ENCODE results near the gene OR6C75. TPM values are rescaled to one million over a fixed set of nuclear protein-coding genes. Genes with fewer than 3 reads are reported as not detected.
"Not testable (repeated sequence)": the region's sequence is repeated elsewhere in the genome, so short reads cannot be mapped to it uniquely, and the experiment has no call there.

OR6C75 gene
- total RNA-seq, 1 experiment from 2014 or later: not detected

GRCh38 chr12:55413498-55414388 lies 51.0 kb downstream of the OR6C75 start:
- H3K18ac ChIP-seq (ENCODE audit: insufficient read length, low read depth, low read length); H3K79me1 ChIP-seq (ENCODE audit: insufficient read depth, low read depth, low read length, poor library complexity, severe bottlenecking); H3K9me3 ChIP-seq (ENCODE audit: control insufficient read depth, low read depth, low read length); H3K27me3 ChIP-seq (ENCODE audit: insufficient read depth, low read length); H3K27me3 Mint-ChIP-seq (ENCODE audit: low read depth); H3T11ph ChIP-seq (ENCODE audit: low read length); H3K4me3 Mint-ChIP-seq; H3K4me1 ChIP-seq (ENCODE audit: insufficient read depth, low read length); H2BK20ac ChIP-seq (ENCODE audit: low read depth, low read length, poor library complexity, severe bottlenecking); H4K20me1 ChIP-seq (ENCODE audit: control insufficient read depth, insufficient read depth, insufficient read length); H3K9me3 Mint-ChIP-seq; H3K23me2 ChIP-seq (ENCODE audit: insufficient read length, low read depth, low read length, poor library complexity, severe bottlenecking); H3K36me3 Mint-ChIP-seq (ENCODE audit: insufficient read depth in 1 of 3, low read depth in 3 of 3); H2AK5ac ChIP-seq (ENCODE audit: insufficient read length, low read length); H2BK5ac ChIP-seq (ENCODE audit: insufficient read length, low read length); H2BK120ac ChIP-seq (ENCODE audit: low read depth, low read length, poor library complexity, severe bottlenecking); H2AFZ ChIP-seq (ENCODE audit: low read length); H3K79me2 ChIP-seq (ENCODE audit: insufficient read depth, low read length); H4K5ac ChIP-seq (ENCODE audit: insufficient read length, low read depth, low read length); H3K14ac ChIP-seq (ENCODE audit: insufficient read depth, low read length); H3K4me1 Mint-ChIP-seq; H4K8ac ChIP-seq (replicated peaks; ENCODE audit: insufficient read length, low read depth, low read length); H3K27ac ChIP-seq (ENCODE audit: insufficient read length, low read depth, low read length); H3K9ac ChIP-seq (ENCODE audit: extremely low read depth, insufficient read length, low read length); H3K56ac ChIP-seq (ENCODE audit: insufficient read length, low read depth, low read length); H4K91ac ChIP-seq (ENCODE audit: insufficient read length, low read depth, low read length); H3K4me2 ChIP-seq (ENCODE audit: insufficient read depth, insufficient read length, low read length); H2BK12ac ChIP-seq (ENCODE audit: insufficient read length, low read depth, low read length); H2BK15ac ChIP-seq (ENCODE audit: low read depth, low read length); H3K4ac ChIP-seq (ENCODE audit: low read depth, low read length); H3K23ac ChIP-seq (ENCODE audit: insufficient read length, low read depth, low read length): not testable (repeated sequence)
- TF ChIP-seq CTCF (conservative IDR thresholded peaks at IDR 0.05): 0 out of 3 replicates have a peak, but pooled peaks have one; percentile 12
- peak; percentile 35 for DNase-seq
- WGBS (ENCODE audit: extremely low coverage, insufficient read length, low lambda C conversion rate): no CpG with 5 or more reads among the region's 6 CpGs
- peak overlapping the region in 1 of 3 experiments; percentile 65; a peak in 1 of 7 replicates for H3K27ac Mint-ChIP-seq

GRCh38 chr12:55414396-55414823 lies 51.6 kb downstream of the OR6C75 start:
- not testable (repeated sequence) for H2AFZ ChIP-seq (ENCODE audit: low read length); H3K23me2 ChIP-seq (ENCODE audit: insufficient read length, low read depth, low read length, poor library complexity, severe bottlenecking); H2BK20ac ChIP-seq (ENCODE audit: low read depth, low read length, poor library complexity, severe bottlenecking); H4K20me1 ChIP-seq (ENCODE audit: control insufficient read depth, insufficient read depth, insufficient read length); H3K23ac ChIP-seq (ENCODE audit: insufficient read length, low read depth, low read length); H3K9me3 Mint-ChIP-seq; H3K56ac ChIP-seq (ENCODE audit: insufficient read length, low read depth, low read length); H3K4me1 ChIP-seq (ENCODE audit: insufficient read depth, low read length); H3K36me3 Mint-ChIP-seq (ENCODE audit: insufficient read depth in 1 of 3, low read depth in 3 of 3); H4K8ac ChIP-seq (replicated peaks; ENCODE audit: insufficient read length, low read depth, low read length); H3K14ac ChIP-seq (ENCODE audit: insufficient read depth, low read length); H3K9ac ChIP-seq (ENCODE audit: extremely low read depth, insufficient read length, low read length); H3K27me3 Mint-ChIP-seq (ENCODE audit: low read depth); H2BK120ac ChIP-seq (ENCODE audit: low read depth, low read length, poor library complexity, severe bottlenecking); H3K79me2 ChIP-seq (ENCODE audit: insufficient read depth, low read length); H3K79me1 ChIP-seq (ENCODE audit: insufficient read depth, low read depth, low read length, poor library complexity, severe bottlenecking); H3K4me1 Mint-ChIP-seq; H3K9me3 ChIP-seq (ENCODE audit: control insufficient read depth, low read depth, low read length); H3K4me2 ChIP-seq (ENCODE audit: insufficient read depth, insufficient read length, low read length); H4K5ac ChIP-seq (ENCODE audit: insufficient read length, low read depth, low read length); H3K27ac ChIP-seq (ENCODE audit: insufficient read length, low read depth, low read length); H3K27me3 ChIP-seq (ENCODE audit: insufficient read depth, low read length); H3K18ac ChIP-seq (ENCODE audit: insufficient read length, low read depth, low read length); H3T11ph ChIP-seq (ENCODE audit: low read length); H2AK5ac ChIP-seq (ENCODE audit: insufficient read length, low read length); H3K4ac ChIP-seq (ENCODE audit: low read depth, low read length); H2BK15ac ChIP-seq (ENCODE audit: low read depth, low read length); H4K91ac ChIP-seq (ENCODE audit: insufficient read length, low read depth, low read length); H2BK12ac ChIP-seq (ENCODE audit: insufficient read length, low read depth, low read length); H2BK5ac ChIP-seq (ENCODE audit: insufficient read length, low read length)
- WGBS (ENCODE audit: extremely low coverage, insufficient read length, low lambda C conversion rate): no CpG with 5 or more reads among the region's 11 CpGs
- Mint-ChIP-seq H3K27ac (0 out of 7 replicates have a peak overlapping the region, but pooled peaks of 1 of the 3 experiments have one; percentile 65), H3K4me3 (peak overlapping the region in 1 of 2 experiments; percentile 53; a peak in 2 of 5 replicates)
- peak; percentile 64 for DNase-seq
